Activated T-cell treated with anti-CD3 and anti-CD28 coated beads, Interleukin-2, amount 50 U/mL, for 1 hour (primary cell): ENCODE measurements around the gene CFAP74.
"Not testable (repeated sequence)": the region's sequence is repeated elsewhere in the genome, so short reads cannot be mapped to it uniquely, and the experiment has no call there.

ENCODE experiments used
- DNase-seq: peaks from one replicate; pipeline ENCODE4 v3.0.0-alpha.2; 2020

The CFAP74 gene

DNA sequence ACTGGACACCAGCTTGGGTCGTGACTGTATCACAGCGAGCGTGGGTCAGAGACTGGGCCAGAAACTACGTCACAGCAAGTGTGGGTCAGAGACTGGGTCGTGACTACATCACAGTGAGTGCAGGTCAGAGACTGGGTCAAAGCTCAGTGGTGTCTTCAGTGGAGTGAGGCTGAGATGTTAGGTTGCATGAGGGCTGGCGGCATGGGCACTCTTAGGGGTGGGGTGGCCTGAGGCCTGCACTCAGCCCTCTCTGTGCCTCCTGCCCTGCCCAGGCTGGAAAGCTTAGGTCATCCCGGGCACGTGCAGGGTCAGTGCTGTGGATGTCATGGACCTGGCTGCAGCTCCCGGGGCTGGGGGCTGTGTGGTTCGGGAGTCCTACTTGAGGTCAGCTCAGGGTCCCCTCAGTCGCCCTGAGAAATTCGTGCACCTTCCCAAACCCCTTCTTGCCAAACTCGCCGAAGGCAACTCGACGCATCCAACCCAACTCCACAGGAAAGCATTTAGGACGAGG, 19.0 kb downstream of the CFAP74 start:
- DNase-seq: no peak

DNA sequence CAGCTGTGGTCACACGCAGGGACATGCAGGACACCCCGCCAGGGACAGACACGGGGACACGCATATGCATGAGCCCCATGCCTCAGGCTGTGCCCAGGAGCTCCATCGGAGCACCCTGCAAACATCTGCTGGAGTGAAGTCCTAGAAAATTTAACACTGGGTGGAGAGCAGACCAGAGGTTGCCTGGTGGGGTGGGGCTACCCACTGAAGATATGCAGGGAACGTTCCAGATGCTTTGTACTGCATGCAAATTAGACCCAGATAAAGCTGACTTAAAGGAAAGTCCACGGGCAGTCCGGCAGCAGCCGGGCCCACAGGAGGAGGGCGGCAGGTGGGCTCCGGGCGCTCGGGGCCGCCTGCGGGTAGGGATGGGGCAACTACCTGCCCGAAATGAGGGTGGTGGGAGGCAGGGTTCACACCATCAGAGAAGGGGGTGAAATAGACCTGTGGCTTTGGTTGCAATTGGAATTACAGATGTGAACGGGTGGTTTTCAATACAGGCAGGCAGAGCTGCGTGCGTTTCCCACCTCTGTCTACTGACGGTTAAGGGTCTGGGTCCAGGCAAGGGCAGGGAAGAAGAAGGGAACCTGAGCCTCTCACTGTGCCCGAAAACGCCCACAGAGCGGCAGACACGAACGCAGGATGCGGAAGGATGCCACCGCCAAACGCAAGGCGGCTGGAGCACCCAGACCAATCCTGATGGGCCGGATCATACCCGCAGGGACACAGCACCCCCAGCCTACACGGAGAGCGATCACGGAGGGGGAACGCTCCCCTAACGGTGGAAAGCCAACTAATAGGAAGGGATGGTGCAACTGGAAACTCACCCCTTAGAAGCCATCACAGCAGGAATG, 21.0 kb downstream of the CFAP74 start:
- DNase-seq: no peak

DNA sequence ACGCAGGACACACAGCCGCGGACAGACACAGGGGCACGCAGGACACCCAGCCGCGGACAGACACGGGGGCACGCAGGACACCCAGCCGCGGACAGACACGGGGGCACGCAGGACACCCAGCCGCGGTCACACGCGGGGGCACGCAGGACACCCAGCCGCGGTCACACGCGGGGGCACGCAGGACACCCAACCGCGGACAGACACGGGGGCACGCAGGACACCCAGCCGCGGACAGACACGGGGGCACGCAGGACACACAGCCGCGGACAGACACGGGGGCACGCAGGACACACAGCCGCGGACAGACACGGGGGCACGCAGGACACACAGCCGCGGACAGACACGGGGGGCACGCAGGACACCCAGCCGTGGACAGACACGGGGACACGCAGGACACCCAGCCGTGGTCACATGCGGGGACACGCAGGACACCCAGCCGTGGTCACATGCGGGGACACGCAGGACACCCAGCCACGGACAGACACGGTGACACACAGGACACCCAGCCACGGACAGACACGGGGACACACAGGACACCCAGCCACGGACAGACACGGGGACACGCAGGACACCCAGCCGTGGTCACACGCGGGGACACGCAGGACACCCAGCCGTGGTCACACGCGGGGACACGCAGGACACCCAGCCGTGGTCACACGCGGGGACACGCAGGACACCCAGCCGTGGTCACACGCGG, 21.8 kb downstream of the CFAP74 start:
- not testable (repeated sequence) for DNase-seq

DNA sequence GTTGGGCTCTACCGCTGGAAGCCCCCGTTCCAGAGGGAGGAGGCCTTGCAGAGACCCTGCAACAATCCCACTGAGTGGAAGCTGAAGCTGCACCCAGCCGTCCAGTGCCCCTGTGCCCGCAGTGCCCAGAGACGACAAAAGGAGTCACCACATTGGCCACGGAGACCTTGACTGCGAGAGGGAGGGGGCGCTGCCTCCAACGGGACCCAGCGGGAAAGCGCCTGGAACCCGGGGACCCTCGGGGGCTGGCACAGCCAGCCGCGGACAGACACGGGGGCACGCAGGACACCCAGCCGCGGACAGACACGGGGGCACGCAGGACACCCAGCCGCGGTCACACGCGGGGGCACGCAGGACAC, 22.5 kb downstream of the CFAP74 start:
- DNase-seq: no peak

DNA sequence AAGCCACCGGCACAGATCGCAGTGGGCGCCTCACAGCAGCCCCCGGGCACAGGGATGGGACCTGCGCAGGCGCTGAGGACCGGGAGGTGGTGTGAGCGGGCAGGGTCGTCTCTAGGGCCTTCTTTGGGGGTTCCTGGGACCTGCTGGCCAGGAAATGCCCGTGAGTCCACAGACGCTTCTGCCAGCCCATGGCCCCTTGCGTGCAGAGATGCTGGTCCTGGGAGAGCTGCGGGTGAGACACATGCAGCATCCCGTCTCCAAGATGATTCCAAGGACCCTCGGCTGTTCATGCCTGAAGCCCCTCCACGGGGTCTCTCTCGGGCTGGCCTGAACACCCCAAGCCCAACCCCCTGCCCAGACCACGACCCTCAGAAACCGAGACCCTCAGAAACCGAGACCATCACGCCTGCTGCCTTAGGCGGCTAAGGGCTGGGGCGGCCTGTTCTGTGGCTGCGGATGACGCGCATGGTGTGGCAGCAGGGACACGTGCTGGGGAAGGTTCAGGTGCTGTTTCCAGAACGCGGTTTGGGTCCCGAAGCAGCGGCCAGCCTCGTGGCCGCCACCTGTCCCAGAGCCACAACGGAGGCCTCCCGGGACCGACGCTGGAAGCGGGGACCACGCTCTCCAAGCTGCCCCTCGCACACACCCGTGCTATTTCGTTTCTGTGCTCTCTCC, 23.0 kb downstream of the CFAP74 start:
- no peak for DNase-seq

DNA sequence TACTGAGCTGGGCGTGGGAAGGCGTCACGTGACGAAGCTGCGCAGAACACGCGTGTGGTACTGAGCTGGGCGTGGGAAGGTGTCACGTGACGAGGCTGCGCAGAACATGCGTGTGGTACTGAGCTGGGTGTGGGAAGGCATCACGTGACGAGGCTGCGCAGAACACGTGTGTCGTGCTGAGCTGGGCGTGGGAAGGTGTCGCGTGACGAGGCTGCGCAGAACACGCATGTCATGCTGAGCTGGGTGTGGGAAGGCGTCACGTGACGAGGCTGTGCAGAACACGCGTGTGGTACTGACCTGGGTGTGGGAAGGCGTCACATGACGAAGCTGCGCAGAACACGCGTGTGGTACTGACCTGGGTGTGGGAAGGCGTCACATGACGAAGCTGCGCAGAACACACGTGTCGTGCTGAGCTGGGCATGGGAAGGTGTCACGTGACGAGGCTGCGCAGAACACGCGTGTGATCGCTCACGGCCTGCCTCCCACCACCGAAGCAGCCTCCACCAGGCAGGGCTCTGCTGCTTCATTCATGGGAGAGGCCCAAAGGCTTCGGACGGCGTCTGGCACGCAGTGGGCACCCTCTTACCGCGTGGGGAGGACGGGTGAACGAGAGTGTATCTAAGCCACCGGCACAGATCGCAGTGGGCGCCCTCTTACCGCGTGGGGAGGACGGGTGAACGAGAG, 24.0 kb downstream of the CFAP74 start:
- DNase-seq: no peak

DNA sequence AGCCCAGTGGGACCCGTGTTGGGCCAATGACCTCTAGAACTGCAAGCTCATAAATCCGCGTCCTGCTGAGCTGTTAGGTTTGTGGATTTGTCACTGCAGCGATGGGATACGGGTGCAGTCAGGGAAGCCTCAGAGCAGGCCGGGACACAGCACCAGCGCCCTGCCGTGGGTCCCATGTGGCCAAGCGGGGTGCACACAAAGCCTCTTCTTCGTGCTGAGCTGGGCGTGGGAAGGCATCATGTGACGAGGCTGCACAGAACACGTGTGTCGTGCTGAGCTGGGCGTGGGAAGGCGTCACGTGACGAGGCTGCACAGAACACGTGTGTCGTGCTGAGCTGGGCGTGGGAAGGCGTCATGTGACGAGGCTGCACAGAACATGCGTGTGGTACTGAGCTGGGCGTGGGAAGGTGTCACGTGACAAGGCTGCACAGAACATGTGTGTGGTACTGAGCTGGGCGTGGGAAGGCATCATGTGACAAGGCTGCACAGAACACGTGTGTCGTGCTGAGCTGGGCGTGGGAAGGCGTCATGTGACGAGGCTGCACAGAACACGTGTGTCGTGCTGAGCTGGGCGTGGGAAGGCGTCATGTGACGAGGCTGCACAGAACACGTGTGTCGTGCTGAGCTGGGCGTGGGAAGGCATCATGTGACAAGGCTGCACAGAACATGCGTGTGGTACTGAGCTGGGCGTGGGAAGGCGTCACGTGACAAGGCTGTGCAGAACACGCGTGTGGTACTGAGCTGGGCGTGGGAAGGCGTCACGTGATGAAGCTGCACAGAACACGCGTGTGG, 24.7 kb downstream of the CFAP74 start:
- not testable (repeated sequence) for DNase-seq

DNA sequence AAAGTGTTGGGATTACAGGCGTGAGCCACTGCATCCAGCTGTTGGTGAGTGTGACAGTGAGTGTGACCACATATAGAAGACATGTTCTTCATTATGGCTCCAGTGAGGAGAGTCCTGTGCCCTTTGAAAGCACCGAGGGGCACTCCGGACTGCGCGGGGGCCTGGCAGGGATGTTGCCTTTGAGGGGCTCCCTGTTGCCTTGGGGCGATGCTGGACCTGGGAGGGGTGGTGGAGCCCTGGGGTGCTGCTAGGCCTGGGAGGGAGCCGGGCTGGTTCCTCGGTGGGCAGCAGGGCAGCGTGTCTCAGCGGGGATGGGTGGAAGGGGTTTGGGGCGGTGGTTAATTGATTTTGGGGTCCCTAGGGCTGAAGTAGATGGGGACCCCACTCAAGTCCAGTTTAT, 25.5 kb downstream of the CFAP74 start:
- no peak for DNase-seq

DNA sequence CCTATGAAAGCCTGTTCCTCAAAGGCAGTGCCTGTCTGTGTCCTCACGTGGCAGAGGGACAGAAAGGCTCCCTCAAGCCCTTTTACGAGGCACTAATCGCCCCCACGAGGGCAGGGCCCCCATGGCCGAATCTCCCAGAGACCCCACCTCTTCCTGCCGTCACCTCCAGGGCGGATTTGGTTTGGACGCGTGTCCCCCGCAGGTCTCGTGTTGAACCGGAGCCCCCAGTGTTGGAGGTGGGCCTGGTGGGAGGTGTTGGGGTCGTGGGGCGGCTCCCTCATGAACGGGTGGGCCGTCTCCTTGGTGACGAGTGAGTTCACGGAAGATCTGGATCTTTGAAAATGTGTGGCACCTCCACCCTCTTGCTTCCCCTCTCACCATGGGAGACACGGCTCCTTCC, 27.6 kb downstream of the CFAP74 start:
- no peak for DNase-seq

DNA sequence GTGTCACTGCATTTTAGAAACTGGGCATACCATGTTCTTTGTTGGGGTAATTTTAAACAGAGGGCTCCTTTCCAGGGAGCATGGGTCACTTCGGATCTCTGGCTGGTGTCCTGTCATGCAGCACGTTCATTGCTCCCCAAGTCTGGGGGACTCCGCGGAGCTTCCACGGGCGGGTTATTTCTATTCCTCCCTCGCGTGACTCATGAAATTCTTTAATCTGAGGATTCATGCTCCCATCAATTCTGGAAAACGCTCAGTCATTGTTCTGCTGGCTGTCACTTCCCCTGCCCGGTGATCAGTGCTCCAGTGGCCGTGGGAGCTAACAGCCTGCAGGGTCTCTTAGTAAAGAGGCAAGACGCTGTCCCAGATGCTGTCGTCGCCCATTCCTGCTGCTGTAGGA, 28.1 kb downstream of the CFAP74 start:
- DNase-seq: no peak

DNA sequence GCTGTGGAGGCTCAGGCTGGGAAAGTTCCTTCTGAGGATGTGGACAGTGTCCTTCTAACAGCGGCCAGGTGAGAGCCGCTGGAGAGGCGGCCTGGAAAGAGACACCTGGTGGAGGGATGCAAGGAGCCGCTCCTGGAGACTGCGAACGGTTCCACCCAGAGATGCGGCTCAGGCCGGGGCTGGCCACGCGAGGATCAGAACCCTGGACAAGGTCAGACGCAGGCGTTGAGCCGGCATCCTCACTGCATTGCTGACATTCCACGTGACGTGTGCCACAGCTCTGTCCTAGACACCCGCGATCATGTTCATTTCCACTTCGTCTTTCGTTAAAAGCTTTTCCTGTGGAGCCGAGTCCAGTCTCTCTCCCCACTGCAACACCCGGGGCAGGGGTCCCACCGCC, 28.8 kb downstream of the CFAP74 start:
- DNase-seq: no peak

DNA sequence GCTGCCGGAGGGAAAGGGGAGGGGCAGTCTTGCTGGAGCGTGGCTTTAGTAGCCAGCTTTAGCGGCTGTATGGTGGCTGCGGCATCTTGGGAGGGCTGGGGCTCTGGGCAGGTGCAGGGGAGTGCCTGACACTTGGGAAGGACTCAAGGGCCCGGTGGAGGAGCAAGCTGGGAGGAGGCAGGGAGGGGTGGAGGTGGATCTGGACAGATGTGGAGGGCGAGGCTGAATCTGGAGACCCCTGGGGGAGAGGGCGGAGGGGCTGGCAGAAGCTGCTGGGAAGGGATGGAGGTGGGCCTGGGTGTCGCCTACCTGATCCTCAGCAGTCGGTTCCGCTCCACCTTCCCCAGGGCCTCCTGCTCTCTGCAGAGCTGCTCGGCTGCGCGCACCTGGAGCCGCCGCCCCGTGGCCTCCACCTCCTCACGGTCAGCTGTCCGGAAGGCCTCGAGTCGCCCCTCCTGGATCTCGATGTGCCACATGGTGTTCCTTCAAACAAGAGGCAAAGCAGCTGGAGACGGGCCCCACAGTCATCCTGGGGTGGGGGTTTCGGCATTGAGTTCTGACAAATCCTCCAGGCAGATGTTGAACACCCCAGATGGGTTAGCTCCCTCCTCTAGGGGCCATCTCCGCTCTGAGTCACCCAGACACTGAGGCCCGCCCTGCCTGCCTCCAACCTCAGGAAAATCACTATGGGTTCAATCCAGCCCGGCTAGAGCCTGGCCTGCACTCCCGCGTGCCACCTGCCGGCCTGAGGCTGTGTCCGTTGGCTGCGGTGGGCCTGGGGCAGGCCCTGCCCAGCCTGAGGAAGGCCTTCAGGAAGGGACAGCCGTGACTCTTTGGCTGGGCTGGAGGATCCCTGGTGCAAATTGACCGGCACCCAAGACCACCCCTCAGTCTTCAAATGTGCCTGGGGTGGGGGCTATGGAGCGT, 29.6 kb downstream of the CFAP74 start:
- no peak for DNase-seq

DNA sequence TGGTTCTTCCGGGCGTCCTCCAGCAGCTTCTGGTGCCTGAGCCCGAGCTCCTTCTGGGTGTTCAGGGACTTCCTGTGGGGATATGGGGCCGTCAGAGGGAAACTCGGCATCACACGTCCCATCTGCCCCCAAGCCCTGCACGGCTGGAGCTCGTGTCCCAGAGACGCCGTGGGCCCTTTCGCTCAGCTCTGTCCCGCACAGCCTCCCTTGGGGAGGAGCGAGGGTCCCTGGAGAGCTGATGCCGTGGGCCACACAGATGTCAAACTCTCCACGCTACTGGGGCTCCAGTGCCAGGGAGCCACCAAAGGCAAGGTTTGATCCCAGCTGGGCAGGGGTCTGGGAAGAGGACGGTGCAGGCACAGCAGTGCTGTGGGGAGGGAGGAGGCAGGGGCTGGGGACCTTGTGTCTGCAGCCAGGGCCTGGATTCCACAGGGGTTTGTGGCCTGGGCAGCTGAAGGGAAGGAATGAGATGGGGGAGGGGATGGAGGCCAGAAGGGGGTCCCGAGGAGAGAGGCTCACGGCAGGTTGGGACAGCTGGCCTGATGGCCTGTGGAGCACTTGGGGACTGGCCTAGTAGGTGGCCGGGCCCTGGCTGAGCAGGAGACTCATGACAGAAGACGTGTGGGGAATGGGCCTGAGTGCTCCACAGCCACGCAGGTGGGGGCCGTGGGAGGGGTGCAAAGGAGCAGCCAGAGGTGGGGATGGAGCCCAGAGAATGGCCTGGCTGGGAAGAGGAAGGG, 30.4 kb downstream of the CFAP74 start:
- DNase-seq: no peak

DNA sequence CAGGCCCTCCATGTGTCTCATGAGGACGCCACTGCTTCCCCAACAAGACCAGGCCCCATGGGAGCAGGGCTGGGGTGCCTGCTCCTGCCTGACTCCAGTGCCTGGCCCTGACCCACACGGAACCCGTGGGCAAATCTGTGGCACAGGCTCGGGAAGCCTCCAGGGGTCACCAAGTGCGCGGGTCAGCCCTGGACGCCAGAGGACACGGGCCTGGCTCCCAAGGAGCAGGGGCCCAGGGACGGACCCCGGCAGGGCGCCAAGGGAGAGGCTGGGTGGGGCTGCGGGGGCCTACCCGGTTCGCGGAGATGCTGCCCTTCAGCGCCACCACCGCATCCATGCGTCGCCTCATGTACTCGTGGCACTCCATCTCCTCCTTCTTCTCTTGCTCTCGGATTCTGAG, 31.9 kb downstream of the CFAP74 start:
- DNase-seq: no peak

DNA sequence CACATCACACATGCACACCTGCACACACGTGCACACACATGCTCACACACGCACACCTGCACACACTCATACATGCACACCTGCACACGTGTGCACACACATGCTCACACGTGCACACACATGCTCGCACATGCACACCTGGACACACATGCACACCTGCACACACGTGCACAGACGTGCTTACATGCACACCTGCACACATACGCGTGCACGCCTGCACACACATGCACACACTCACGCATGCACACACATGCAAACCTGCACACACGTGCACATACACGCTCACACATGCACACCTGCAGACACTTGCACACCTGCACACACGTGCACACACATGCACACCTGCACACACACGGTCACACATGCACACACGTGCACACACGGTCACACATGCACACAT, 32.6 kb downstream of the CFAP74 start:
- DNase-seq: no peak

DNA sequence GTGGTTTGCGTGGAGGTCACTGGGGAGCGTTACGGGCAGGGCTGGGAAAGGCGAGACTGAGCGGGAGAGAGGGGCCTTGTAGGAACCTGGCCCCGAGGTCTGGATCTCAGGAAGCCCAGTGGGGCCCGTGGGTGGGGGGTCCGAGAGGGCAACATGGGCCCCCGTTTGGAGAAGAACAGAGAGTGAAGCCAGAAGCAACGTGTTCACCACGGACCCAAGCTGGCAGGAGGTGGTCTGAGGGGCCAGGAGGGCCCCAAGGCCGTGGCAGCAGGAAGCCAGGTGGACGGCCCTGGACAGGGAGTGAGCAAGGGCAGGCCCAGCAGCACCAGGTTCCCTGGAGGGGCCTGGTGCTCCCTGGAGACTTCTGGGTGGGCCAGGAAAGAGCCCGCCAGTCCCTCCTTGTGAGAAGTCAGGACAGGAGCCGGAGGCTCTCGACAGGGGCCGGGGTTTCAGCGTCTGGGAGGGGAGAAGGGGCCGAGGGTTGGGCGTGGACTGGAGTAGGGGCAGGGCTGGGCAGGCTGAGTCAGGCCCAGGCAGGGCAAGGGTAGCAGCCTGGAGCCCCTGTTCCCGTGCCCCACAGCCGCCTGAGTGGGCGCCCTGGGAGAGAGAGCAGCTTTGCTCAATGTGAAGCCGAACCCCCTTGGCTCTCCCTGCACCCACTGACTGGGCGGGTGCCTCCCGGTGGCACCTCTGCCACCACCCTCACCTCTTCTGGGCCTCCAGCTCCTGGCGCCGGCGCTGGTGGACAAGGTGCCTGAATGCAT, 33.5 kb downstream of the CFAP74 start:
- DNase-seq: no peak

DNA sequence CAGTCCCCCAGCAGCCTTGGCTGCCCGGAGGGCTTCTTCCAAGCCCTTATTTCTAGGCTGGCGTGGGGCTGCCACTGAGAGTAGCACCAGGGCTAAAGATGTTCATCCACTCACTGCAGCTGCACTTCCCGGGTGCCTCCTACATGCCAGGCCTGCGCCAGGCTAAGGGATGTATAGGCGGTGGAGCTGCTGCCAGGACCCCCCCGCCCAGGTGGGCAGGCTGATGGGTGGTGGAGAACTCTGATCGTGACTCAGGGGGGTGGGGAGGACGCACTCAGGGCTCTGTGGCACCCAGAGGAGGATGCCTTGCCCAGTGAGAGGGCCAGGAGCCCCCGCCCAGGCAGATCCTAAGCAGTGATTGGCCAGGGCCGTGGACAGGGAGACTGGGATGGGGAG, 34.1 kb downstream of the CFAP74 start:
- DNase-seq: no peak

DNA sequence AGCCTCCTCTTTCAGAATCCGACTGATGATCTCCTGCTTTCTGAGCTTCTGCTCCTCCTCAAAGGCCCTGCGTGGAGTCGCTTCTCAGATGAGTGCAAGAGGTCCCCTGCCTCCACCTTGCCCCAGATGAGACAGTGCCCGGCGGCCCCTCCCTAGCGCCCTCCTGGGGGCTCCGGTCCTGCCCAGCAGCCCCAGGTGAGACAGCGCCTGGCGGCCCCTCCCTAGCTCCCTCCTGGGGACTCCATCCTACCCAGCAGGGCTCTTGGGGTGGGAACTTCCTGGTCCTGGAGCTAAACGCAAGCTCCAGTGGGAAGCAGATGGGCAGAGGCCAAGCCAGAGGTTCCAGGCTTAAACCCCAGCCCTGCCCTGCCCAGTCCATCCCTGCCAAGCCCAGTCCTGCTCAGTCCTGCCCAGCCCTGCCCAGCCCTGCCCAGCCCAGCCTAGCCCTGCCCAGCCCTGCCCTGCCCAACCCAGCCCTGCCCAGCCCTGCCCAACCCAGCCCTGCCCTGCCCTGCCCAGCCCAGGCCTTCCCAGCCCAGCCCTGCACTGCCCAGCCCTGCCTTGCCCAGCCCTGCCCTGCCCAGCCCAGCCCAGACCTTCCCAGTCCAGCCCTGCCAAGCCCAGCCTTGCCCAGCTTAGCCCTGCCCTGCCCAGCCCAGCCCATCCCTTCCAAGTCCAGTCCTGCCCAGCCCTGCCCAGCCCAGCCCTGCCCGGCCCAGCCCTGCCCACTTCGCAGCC, 34.6 kb downstream of the CFAP74 start:
- no peak for DNase-seq

DNA sequence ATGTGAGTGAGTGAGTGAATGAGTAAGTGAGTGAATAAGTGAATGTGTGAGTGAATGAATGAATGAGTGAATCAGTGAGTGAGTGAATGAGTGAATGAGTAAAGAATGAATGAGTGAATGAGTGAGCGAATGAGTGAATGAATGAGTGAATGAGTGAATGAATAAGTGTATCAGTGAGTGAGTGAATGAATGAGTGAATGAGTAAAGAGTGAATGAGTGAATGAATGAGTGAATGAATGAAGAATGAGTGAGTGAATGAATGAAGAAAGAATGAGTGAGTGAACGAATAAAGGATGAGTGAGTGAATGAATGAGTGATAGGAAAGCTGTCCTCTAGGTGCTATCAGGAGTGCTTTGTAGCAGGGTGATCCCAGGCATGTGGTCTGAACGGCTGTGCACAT, 35.7 kb downstream of the CFAP74 start:
- no peak for DNase-seq
